ENCODE results near the gene NOB1. TPM values are rescaled to one million over a fixed set of nuclear protein-coding genes. Genes with fewer than 3 reads are reported as not detected.
A peak's percentile ranks its signal among the peaks of the same experiment; 100 is the strongest.
"Not testable (repeated sequence)": the region's sequence is repeated elsewhere in the genome, so short reads cannot be mapped to it uniquely, and the experiment has no call there.

NOB1 gene
- total RNA-seq, 1 donor from 2014 or later: 22.7 TPM

- Mint-ChIP-seq H3K27me3 (ENCODE audit: unreplicated experiment) (peaks cover 2% of the 10 kb centered on the region), H3K4me1 (ENCODE audit: low read depth, unreplicated experiment) (peaks cover 30% of the 10 kb centered on the region), H3K27ac (ENCODE audit: unreplicated experiment) (peak overlapping the region; percentile 72), H3K9me3 (ENCODE audit: unreplicated experiment) (no peaks in the 10 kb centered on the region), H3K36me3 (ENCODE audit: unreplicated experiment) (no peaks in the 10 kb centered on the region), H3K4me3 (ENCODE audit: unreplicated experiment) (no peak overlapping the region)
- DNase-seq: no peak
- TF ChIP-seq CTCF (IDR thresholded peaks at IDR 0.05; ENCODE audit: partially characterized antibody, unreplicated experiment): peak; percentile 95
These were observed 41.8 kb upstream of the NOB1 start for GRCh38 chr16:69796285-69797118.

DNA sequence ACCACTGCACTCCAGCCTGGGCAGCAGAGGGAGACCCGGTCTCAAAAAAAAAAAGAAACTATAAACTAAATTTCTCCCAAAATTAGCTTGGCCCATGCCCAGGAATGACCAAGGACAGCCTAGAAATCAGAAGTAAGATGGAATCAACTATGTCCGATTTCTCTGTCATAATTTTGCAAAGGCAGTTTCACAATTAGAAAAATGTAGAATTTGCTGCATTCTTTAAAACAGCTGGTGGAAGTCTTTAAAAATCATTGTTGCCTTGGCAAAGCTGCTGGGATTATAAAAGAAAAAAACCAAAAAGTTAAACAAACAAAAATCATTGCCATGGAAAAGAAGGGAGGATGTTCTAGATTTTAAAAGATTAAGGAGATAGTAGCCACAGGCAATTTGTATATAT, 39.8 kb upstream of the NOB1 start:
- no peak overlapping the region for H3K4me3 Mint-ChIP-seq (ENCODE audit: unreplicated experiment)
- no peak for DNase-seq
- no peak overlapping the region for H3K27ac Mint-ChIP-seq (ENCODE audit: unreplicated experiment)
- no peaks in the 10 kb centered on the region for H3K9me3 Mint-ChIP-seq (ENCODE audit: unreplicated experiment)
- peaks cover 2% of the 10 kb centered on the region for H3K27me3 Mint-ChIP-seq (ENCODE audit: unreplicated experiment)
- no peak for TF ChIP-seq CTCF (IDR thresholded peaks at IDR 0.05; ENCODE audit: partially characterized antibody, unreplicated experiment)
- peaks cover 25% of the 10 kb centered on the region for H3K4me1 Mint-ChIP-seq (ENCODE audit: low read depth, unreplicated experiment)
- H3K36me3 Mint-ChIP-seq (ENCODE audit: unreplicated experiment): no peaks in the 10 kb centered on the region

- no peak overlapping the region for H3K4me3 Mint-ChIP-seq (ENCODE audit: unreplicated experiment)
- DNase-seq: no peak
- H3K4me1 Mint-ChIP-seq (ENCODE audit: low read depth, unreplicated experiment): peaks cover 15% of the 10 kb centered on the region
- no peak for TF ChIP-seq CTCF (IDR thresholded peaks at IDR 0.05; ENCODE audit: partially characterized antibody, unreplicated experiment)
- peaks cover 1% of the 10 kb centered on the region for H3K9me3 Mint-ChIP-seq (ENCODE audit: unreplicated experiment)
- H3K27ac Mint-ChIP-seq (ENCODE audit: unreplicated experiment): peak overlapping the region; percentile 11
- peaks cover 2% of the 10 kb centered on the region for H3K36me3 Mint-ChIP-seq (ENCODE audit: unreplicated experiment)
- peaks cover 3% of the 10 kb centered on the region for H3K27me3 Mint-ChIP-seq (ENCODE audit: unreplicated experiment)
These were observed 38.8 kb upstream of the NOB1 start for GRCh38 chr16:69793526-69793925.

DNA sequence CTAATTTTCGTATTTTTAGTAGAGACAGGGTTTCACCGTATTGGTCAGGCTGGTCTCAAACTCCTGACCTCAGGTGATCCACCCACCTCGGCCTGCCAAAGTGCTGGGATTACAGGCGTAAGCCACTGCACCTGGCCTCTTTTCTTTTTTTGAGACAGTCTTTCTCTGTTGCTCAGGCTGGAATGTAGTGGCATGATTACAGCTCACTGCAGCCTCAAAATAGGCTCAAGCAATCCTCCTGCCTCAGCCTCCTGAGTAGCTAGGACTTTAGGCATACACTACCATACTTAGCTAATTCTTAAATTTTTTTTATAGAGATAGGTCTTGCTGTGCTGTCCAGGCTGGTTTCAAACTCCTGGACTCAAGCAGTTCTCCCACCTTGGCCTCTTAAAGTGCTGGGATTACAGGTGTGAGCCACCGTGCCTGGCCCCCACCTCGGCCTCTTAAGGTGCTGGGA, 36.7 kb upstream of the NOB1 start:
- not testable (repeated sequence) for H3K27me3 Mint-ChIP-seq (ENCODE audit: unreplicated experiment); H3K4me3 Mint-ChIP-seq (ENCODE audit: unreplicated experiment); H3K27ac Mint-ChIP-seq (ENCODE audit: unreplicated experiment); H3K36me3 Mint-ChIP-seq (ENCODE audit: unreplicated experiment); H3K9me3 Mint-ChIP-seq (ENCODE audit: unreplicated experiment); DNase-seq; H3K4me1 Mint-ChIP-seq (ENCODE audit: low read depth, unreplicated experiment)

GRCh38 chr16:69787883-69788282, 33.2 kb upstream of the NOB1 start:
- no peak overlapping the region for H3K27ac Mint-ChIP-seq (ENCODE audit: unreplicated experiment)
- peaks cover 1% of the 10 kb centered on the region for H3K9me3 Mint-ChIP-seq (ENCODE audit: unreplicated experiment)

More at GRCh38 chr16:69787883-69788282, 33.2 kb upstream of the NOB1 start:
- no peak for TF ChIP-seq CTCF (IDR thresholded peaks at IDR 0.05; ENCODE audit: partially characterized antibody, unreplicated experiment)
- Mint-ChIP-seq H3K27me3 (ENCODE audit: unreplicated experiment) (peaks cover 6% of the 10 kb centered on the region), H3K36me3 (ENCODE audit: unreplicated experiment) (peaks cover 10% of the 10 kb centered on the region), H3K4me3 (ENCODE audit: unreplicated experiment) (no peak overlapping the region), H3K4me1 (ENCODE audit: low read depth, unreplicated experiment) (no peaks in the 10 kb centered on the region)
- no peak for DNase-seq
